ENCODE data around the gene BPIFB3. TPM values are rescaled to one million over a fixed set of nuclear protein-coding genes. Genes with fewer than 3 reads are reported as not detected.

Gene BPIFB3
- total RNA-seq, 3 donors from 2014 or later (not counting 1 experiment from before 2014, with no cell fraction given) = not detected

DNA sequence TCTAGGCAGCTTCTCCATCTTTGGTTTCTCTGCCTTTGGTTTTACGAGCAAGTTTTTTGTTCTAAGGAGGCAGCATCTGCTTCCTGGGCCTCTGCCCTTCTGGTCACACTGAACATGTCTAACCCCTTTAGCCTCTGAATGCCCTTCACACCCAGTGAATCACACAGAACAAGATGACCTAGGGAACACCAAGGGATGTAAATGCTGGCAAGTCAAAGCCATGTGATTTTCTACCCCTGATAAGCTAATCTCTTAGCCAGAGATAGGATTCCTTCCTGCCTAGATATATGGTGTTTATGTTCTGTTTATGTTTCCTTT is 29.5 kb upstream of the BPIFB3 start:
- Mint-ChIP-seq H3K27me3 (ENCODE audit: low read depth in 2 of 2) (no peaks in the 10 kb centered on the region), H3K36me3 (no peaks in the 10 kb centered on the region), H3K27ac (no peak overlapping the region), H3K4me3 (no peak overlapping the region), H3K9me3 (no peaks in the 10 kb centered on the region), H3K4me1 (no peaks in the 10 kb centered on the region)
- H3K4me1 ChIP-seq (ENCODE audit: control insufficient read depth, insufficient read depth, low read length) = no peaks in the 10 kb centered on the region
- no peaks in the 10 kb centered on the region for H3K36me3 ChIP-seq (ENCODE audit: control insufficient read depth, insufficient read depth, low read length)
- DNase-seq = no peak
- H3K27ac ChIP-seq (ENCODE audit: low read length) = no peak overlapping the region
- TF ChIP-seq, protein P1, sequence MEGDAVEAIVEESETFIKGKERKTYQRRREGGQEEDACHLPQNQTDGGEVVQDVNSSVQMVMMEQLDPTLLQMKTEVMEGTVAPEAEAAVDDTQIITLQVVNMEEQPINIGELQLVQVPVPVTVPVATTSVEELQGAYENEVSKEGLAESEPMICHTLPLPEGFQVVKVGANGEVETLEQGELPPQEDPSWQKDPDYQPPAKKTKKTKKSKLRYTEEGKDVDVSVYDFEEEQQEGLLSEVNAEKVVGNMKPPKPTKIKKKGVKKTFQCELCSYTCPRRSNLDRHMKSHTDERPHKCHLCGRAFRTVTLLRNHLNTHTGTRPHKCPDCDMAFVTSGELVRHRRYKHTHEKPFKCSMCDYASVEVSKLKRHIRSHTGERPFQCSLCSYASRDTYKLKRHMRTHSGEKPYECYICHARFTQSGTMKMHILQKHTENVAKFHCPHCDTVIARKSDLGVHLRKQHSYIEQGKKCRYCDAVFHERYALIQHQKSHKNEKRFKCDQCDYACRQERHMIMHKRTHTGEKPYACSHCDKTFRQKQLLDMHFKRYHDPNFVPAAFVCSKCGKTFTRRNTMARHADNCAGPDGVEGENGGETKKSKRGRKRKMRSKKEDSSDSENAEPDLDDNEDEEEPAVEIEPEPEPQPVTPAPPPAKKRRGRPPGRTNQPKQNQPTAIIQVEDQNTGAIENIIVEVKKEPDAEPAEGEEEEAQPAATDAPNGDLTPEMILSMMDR (IDR thresholded peaks at IDR 0.05) = no peak
- H3K27me3 ChIP-seq (ENCODE audit: control insufficient read depth, insufficient read depth, low read length) = no peaks in the 10 kb centered on the region
- ATAC-seq = no peak
- WGBS (ENCODE audit: insufficient coverage) = 100% methylated on average over 1 of the region's 1 CpG
- no peaks in the 10 kb centered on the region for H3K9me3 ChIP-seq (ENCODE audit: control insufficient read depth, insufficient read depth, low read length)
- intact Hi-C loops (cut with micrococcal nuclease) = no loop called here
- no peak overlapping the region for H3K4me3 ChIP-seq (ENCODE audit: low read length)

GRCh38 chr20:33024609-33025317 is 28.9 kb upstream of the BPIFB3 start:
- Histone ChIP-seq H3K4me3 (ENCODE audit: low read length) (no peak overlapping the region), H3K27me3 (ENCODE audit: control insufficient read depth, insufficient read depth, low read length) (no peaks in the 10 kb centered on the region), H3K9me3 (ENCODE audit: control insufficient read depth, insufficient read depth, low read length) (no peaks in the 10 kb centered on the region), H3K27ac (ENCODE audit: low read length) (no peak overlapping the region), H3K4me1 (ENCODE audit: control insufficient read depth, insufficient read depth, low read length) (no peaks in the 10 kb centered on the region), H3K36me3 (ENCODE audit: control insufficient read depth, insufficient read depth, low read length) (no peaks in the 10 kb centered on the region)
- Mint-ChIP-seq H3K27me3 (ENCODE audit: low read depth in 2 of 2) (no peaks in the 10 kb centered on the region), H3K27ac (no peak overlapping the region), H3K4me3 (no peak overlapping the region), H3K9me3 (no peaks in the 10 kb centered on the region), H3K36me3 (no peaks in the 10 kb centered on the region), H3K4me1 (no peaks in the 10 kb centered on the region)
- no peak for DNase-seq
- TF ChIP-seq, protein P1 (IDR thresholded peaks at IDR 0.05) = no peak
- intact Hi-C loops (cut with micrococcal nuclease) = no loop called here
- no peak for ATAC-seq
- WGBS (ENCODE audit: insufficient coverage) = 78% methylated on average over 4 of the region's 5 CpGs

DNA sequence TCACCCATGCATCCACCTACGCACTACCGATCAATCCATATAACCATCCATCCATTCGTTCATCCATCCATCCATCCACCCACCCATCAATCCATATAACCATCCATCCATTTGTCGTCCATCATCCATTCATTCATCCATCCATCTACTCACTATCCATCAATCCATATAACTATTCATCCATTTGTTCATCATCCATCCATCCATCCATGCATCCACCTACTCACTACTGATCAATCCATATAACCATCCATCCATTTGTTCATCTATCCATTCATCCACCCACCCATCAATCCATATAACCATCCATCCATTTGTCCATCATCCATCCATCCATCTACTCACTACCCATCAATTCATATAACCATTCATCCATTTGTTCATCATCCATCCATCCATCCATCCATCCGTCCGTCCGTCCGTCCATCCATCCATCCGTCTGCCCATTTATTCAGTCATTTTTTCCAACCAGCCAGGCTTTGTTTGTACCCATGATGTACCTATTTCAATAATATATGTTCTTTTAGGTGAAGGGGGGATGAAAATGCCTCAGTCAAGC is 28.3 kb upstream of the BPIFB3 start:
- H3K4me3 Mint-ChIP-seq = no peak overlapping the region
- no peaks in the 10 kb centered on the region for H3K27me3 Mint-ChIP-seq (ENCODE audit: low read depth in 2 of 2)
- no peak overlapping the region for H3K27ac Mint-ChIP-seq
- DNase-seq = no peak
- no peak overlapping the region for H3K4me3 ChIP-seq (ENCODE audit: low read length)
- H3K36me3 Mint-ChIP-seq = no peaks in the 10 kb centered on the region
- ATAC-seq = no peak
- H3K27me3 ChIP-seq (ENCODE audit: control insufficient read depth, insufficient read depth, low read length) = no peaks in the 10 kb centered on the region
- H3K27ac ChIP-seq (ENCODE audit: low read length) = no peak overlapping the region
- no peaks in the 10 kb centered on the region for H3K9me3 ChIP-seq (ENCODE audit: control insufficient read depth, insufficient read depth, low read length)
- no peaks in the 10 kb centered on the region for H3K9me3 Mint-ChIP-seq
- H3K4me1 Mint-ChIP-seq = no peaks in the 10 kb centered on the region
- H3K36me3 ChIP-seq (ENCODE audit: control insufficient read depth, insufficient read depth, low read length) = no peaks in the 10 kb centered on the region
- intact Hi-C loops (cut with micrococcal nuclease) = no loop called here
- TF ChIP-seq, protein P1 (IDR thresholded peaks at IDR 0.05) = no peak
- H3K4me1 ChIP-seq (ENCODE audit: control insufficient read depth, insufficient read depth, low read length) = no peaks in the 10 kb centered on the region
- 68% methylated on average over 9 of the region's 9 CpGs for WGBS (ENCODE audit: insufficient coverage)

Data from natural killer cell (primary cell).